ENCODE results near the gene RFWD3.

GRCh38 chr16:74611721-74612120 lies 55.0 kb downstream of the RFWD3 start:
- TF ChIP-seq CTCF (IDR thresholded peaks at IDR 0.05; ENCODE audit: insufficient read depth, low read depth, low read length): no peak
- no peak for TF ChIP-seq EZH2 (IDR thresholded peaks at IDR 0.05; ENCODE audit: insufficient read depth, low read length)
